DOHH2 (cell line): ENCODE results near the gene PIP5K1C.

Experiments
- H3F3A ChIP-seq: fragments of 200-600 bp; sonication (generic), shearing (Covaris generic); 2 replicates; pipeline ENCODE4 v1.6.0; 2016; ENCODE audit warnings: antibody characterized with exemption, mild to moderate bottlenecking; ENCODE audit not compliant: control insufficient read depth, insufficient read depth
- H3K27ac ChIP-seq: fragments of 200-600 bp; sonication (generic); 2 replicates; pipeline ENCODE4 v1.5.1; 2014; ENCODE audit warnings: low read depth, mild to moderate bottlenecking, low read length, moderate library complexity
- H3K27me3 ChIP-seq: fragments of 200-600 bp; sonication (generic); 2 replicates; pipeline ENCODE4 v1.6.1; 2014; ENCODE audit warnings: mild to moderate bottlenecking, low read length, mixed read lengths; ENCODE audit not compliant: control insufficient read depth
- H3K36me3 ChIP-seq: fragments of 200-600 bp; sonication (generic); 2 replicates; pipeline ENCODE4 v1.6.1; 2014; ENCODE audit warnings: mild to moderate bottlenecking, low read length, moderate library complexity, mixed read lengths; ENCODE audit not compliant: control insufficient read depth
- H3K4me1 ChIP-seq: fragments of 200-600 bp; sonication (generic); 2 replicates; pipeline ENCODE4 v1.6.1; 2014; ENCODE audit warnings: mild to moderate bottlenecking, low read length, mixed read lengths; ENCODE audit not compliant: control insufficient read depth
- H3K4me2 ChIP-seq: fragments of 200-600 bp; sonication (generic); 2 replicates; pipeline ENCODE4 v1.6.0; 2014; ENCODE audit warnings: mild to moderate bottlenecking, low read length, moderate library complexity
- H3K4me3 ChIP-seq: fragments of 200-600 bp; sonication (generic); 2 replicates; pipeline ENCODE4 v1.5.1; 2014; ENCODE audit warnings: mild to moderate bottlenecking, low read length, mixed read lengths
- H3K79me2 ChIP-seq: fragments of 200-600 bp; sonication (generic); 2 replicates; pipeline ENCODE4 v1.6.1; 2014; ENCODE audit warnings: mild to moderate bottlenecking, low read length, mixed read lengths; ENCODE audit not compliant: control insufficient read depth
- H3K9me2 ChIP-seq: fragments of 200-600 bp; sonication (generic); replicated peaks from 2 replicates; pipeline ENCODE4 v1.6.1; 2014; ENCODE audit warnings: mild to moderate bottlenecking, low read length, mixed read lengths; ENCODE audit not compliant: control insufficient read depth
- H3K9me3 ChIP-seq: fragments of 200-600 bp; sonication (generic); 2 replicates; pipeline ENCODE4 v1.6.1; 2014; ENCODE audit warnings: antibody characterized with exemption, low read length, mixed read lengths; ENCODE audit not compliant: control insufficient read depth, insufficient read depth
- H4K20me1 ChIP-seq: fragments of 200-600 bp; sonication (generic); 2 replicates; pipeline ENCODE4 v1.6.0; 2014; ENCODE audit warnings: low read depth, mild to moderate bottlenecking, antibody characterized with exemption, low read length, moderate library complexity; ENCODE audit not compliant: control insufficient read depth, insufficient read depth
- EZH2phosphoT487 ChIP-seq: fragments of 200-600 bp; sonication (generic); IDR thresholded peaks from 2 replicates; pipeline ENCODE4 v1.6.1; 2017; ENCODE audit warnings: borderline replicate concordance, mild to moderate bottlenecking, antibody characterized with exemption, low read length, moderate library complexity, mixed read lengths
- TF ChIP-seq, protein P1 (sequence below): fragments of 200-600 bp; sonication (generic); IDR thresholded peaks from one replicate; pipeline ENCODE4 v1.5.1; 2014; ENCODE audit warnings: antibody characterized with exemption, mild to moderate bottlenecking, low read depth, low read length; ENCODE audit not compliant: poor library complexity, severe bottlenecking

Gene PIP5K1C

DNA sequence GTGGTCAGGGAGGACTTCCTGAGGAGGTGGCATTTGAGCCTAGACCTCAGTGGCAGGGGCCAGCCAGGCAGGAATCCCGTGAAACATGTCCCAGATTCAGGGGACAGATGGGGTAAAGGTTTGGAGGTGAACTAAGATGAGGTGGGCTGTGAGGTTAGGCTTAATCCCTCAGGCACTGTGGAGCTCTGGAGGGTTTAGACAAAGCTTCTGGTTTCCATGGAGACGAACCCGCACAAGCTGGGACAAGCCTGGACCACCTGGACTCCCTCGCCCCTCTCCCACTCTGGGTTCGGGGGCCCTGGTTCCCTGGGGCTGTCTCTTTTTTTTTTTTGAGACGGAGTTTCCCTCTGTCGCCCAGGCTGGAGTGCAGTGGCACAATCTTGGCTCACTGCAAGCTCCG, 23.6 kb upstream of the PIP5K1C start:
- Histone ChIP-seq H3K79me2 (no peaks in the 10 kb centered on the region), H3K9me3 (no peaks in the 10 kb centered on the region), H3K4me3 (no peak overlapping the region), H3K27ac (no peak overlapping the region), H3K9me2 (no peaks in the 10 kb centered on the region), H4K20me1 (no peaks in the 10 kb centered on the region), H3K4me2 (no peak overlapping the region), H3K27me3 (peaks cover 15% of the 10 kb centered on the region), H3K36me3 (no peaks in the 10 kb centered on the region), H3K4me1 (peaks cover 3% of the 10 kb centered on the region), H3F3A (no peaks in the 10 kb centered on the region)
- TF ChIP-seq, protein P1, sequence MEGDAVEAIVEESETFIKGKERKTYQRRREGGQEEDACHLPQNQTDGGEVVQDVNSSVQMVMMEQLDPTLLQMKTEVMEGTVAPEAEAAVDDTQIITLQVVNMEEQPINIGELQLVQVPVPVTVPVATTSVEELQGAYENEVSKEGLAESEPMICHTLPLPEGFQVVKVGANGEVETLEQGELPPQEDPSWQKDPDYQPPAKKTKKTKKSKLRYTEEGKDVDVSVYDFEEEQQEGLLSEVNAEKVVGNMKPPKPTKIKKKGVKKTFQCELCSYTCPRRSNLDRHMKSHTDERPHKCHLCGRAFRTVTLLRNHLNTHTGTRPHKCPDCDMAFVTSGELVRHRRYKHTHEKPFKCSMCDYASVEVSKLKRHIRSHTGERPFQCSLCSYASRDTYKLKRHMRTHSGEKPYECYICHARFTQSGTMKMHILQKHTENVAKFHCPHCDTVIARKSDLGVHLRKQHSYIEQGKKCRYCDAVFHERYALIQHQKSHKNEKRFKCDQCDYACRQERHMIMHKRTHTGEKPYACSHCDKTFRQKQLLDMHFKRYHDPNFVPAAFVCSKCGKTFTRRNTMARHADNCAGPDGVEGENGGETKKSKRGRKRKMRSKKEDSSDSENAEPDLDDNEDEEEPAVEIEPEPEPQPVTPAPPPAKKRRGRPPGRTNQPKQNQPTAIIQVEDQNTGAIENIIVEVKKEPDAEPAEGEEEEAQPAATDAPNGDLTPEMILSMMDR, result no peak
- TF ChIP-seq EZH2phosphoT487, result no peak

DNA sequence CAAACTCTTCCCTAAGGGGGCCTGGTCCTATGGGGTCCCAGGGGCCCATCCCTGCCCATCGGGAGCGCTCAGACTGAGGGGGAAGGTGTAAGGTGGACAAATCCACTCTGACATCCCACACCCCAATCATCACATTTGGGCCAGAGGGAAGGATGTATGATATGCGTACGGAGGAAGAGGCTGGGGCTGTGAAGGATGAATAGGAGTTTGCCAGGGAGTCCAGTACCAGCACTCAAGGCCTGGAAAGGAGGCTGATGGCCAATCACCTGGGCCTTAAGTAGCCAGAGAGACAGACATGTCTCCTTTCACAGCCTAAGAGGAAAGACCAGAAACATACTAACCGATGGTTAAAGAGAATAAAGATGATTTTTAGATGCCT, 22.8 kb upstream of the PIP5K1C start:
- H3K79me2 ChIP-seq, result no peaks in the 10 kb centered on the region
- no peak overlapping the region for H3K4me2 ChIP-seq
- no peak for TF ChIP-seq EZH2phosphoT487
- TF ChIP-seq, protein P1, result no peak

DNA sequence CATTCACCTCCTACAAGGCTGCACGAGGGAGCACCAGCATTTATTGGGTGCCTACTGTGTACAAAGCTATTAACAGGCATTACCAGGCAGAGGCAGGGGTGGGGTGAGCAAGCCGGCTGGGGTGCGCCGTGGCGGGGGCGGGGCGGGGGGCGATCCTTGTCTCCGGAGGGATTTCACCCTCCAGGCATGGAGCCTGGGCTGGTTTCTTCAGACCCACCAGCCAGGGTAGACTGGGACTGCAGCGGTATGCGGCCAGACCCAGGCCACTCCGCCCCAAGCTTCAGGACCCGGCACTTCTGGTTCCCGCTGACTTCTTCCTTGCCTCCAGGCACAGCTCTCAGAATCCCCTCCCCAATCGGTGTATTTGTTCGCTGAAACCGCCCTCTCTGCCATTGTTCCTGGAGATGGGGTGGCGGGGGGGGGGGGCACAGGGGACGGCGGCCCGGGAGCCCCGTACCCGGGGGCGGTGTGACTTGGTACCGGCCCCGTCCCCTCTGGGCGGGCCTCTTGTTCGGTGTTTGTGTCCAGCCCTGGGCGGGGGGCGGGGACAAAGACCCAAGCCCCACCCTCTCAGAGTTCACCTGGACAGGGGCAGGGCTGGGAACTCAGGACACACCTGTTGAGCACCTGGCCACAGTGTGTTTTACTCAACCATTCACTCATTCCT, 22.3 kb upstream of the PIP5K1C start:
- TF ChIP-seq, protein P1, result no peak
- TF ChIP-seq EZH2phosphoT487, result no peak
- no peak overlapping the region; the same call in 1 of the 2 replicates for H3K4me2 ChIP-seq
- H3K36me3 ChIP-seq, result no peaks in the 10 kb centered on the region
- H3K4me1 ChIP-seq, result peaks cover 3% of the 10 kb centered on the region
- H3K9me2 ChIP-seq, result no peaks in the 10 kb centered on the region
- H3K9me3 ChIP-seq, result no peaks in the 10 kb centered on the region
- H4K20me1 ChIP-seq, result no peaks in the 10 kb centered on the region
- H3K27ac ChIP-seq, result no peak overlapping the region
- H3K79me2 ChIP-seq, result no peaks in the 10 kb centered on the region
- no peaks in the 10 kb centered on the region for H3F3A ChIP-seq
- no peak overlapping the region for H3K4me3 ChIP-seq
- H3K27me3 ChIP-seq, result peaks cover 15% of the 10 kb centered on the region

More for the DNA sequence above, 22.8 kb upstream of the PIP5K1C start:
- Histone ChIP-seq H3F3A (no peaks in the 10 kb centered on the region), H3K9me2 (no peaks in the 10 kb centered on the region), H3K4me1 (peaks cover 3% of the 10 kb centered on the region), H3K27me3 (peaks cover 15% of the 10 kb centered on the region), H3K36me3 (no peaks in the 10 kb centered on the region), H3K9me3 (no peaks in the 10 kb centered on the region), H3K4me3 (no peak overlapping the region), H3K27ac (no peak overlapping the region), H4K20me1 (no peaks in the 10 kb centered on the region)
